ENCODE results near the gene RASSF4.

GRCh38 chr10:44933451-44934321 is 25.9 kb upstream of the RASSF4 start:
- TF ChIP-seq EP300 (IDR thresholded peaks at IDR 0.05), result no peak
- TF ChIP-seq, protein P1, sequence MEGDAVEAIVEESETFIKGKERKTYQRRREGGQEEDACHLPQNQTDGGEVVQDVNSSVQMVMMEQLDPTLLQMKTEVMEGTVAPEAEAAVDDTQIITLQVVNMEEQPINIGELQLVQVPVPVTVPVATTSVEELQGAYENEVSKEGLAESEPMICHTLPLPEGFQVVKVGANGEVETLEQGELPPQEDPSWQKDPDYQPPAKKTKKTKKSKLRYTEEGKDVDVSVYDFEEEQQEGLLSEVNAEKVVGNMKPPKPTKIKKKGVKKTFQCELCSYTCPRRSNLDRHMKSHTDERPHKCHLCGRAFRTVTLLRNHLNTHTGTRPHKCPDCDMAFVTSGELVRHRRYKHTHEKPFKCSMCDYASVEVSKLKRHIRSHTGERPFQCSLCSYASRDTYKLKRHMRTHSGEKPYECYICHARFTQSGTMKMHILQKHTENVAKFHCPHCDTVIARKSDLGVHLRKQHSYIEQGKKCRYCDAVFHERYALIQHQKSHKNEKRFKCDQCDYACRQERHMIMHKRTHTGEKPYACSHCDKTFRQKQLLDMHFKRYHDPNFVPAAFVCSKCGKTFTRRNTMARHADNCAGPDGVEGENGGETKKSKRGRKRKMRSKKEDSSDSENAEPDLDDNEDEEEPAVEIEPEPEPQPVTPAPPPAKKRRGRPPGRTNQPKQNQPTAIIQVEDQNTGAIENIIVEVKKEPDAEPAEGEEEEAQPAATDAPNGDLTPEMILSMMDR (IDR thresholded peaks at IDR 0.05), result no peak
